Naive thymus-derived CD8-positive, alpha-beta T cell (primary cell): ENCODE measurements around the gene MAP4K3. TPM values are rescaled to one million over a fixed set of nuclear protein-coding genes. Genes with fewer than 3 reads are reported as not detected.
"Not testable (repeated sequence)": the region's sequence is repeated elsewhere in the genome, so short reads cannot be mapped to it uniquely, and the experiment has no call there.

Experiments
- ATAC-seq, 2 donors: fragments of 150-1000 bp; cut with Tn5 transposase in 1 of 2; sonication (Bioruptor Pico), chemical (Tn5 transposase) in 1 of 2; 1 replicate in 1 of 2; 2 replicates in 1 of 2; pipeline ENCODE4 v1.10.0; 2021; ENCODE audit warnings: mild to moderate bottlenecking in 2 of 2, moderate library complexity in 2 of 2
- POLR2A ChIA-PET: fragments of 350-600 bp; sonication (Branson Sonifier 250); formaldehyde crosslinking; loops from one replicate; lab custom pipeline; 2021; ENCODE audit warnings: antibody characterized with exemption; lab: Charles Lee
- DNase-seq, 10 donors: peaks; one replicate each; pipeline versions ENCODE4 v3.0.0 to v3.0.0-alpha.2; 2020 to 2022
- H3K27ac Mint-ChIP-seq, 10 donors: one replicate each; pipeline ENCODE4 v1.8.0; 2020 to 2022; ENCODE audit warnings: mild to moderate bottlenecking in 10 of 10, mixed read lengths in 10 of 10, moderate library complexity in 4 of 10, inconsistent platforms in 1 of 10
- H3K27me3 Mint-ChIP-seq, 5 donors: one replicate each; pipeline ENCODE4 v1.8.0; 2021 to 2022; ENCODE audit warnings: mixed read lengths in 5 of 5
- H3K36me3 Mint-ChIP-seq, 3 donors: one replicate each; pipeline ENCODE4 v1.8.0; 2020 to 2022; ENCODE audit warnings: mixed read lengths in 3 of 3, mild to moderate bottlenecking in 2 of 3, inconsistent platforms in 1 of 3
- H3K4me1 Mint-ChIP-seq, 4 donors: one replicate each; pipeline ENCODE4 v1.8.0; 2021 to 2022; ENCODE audit warnings: mixed read lengths in 4 of 4
- H3K4me3 Mint-ChIP-seq, 10 donors: one replicate each; pipeline ENCODE4 v1.8.0; 2020 to 2022; ENCODE audit warnings: mild to moderate bottlenecking in 10 of 10, mixed read lengths in 10 of 10, moderate library complexity in 6 of 10, inconsistent platforms in 1 of 10
- H3K9me3 Mint-ChIP-seq, 9 donors: one replicate each; pipeline ENCODE4 v1.8.0; 2020 to 2022; ENCODE audit warnings: mixed read lengths in 9 of 9, mild to moderate bottlenecking in 3 of 9, inconsistent platforms in 1 of 9, moderate library complexity in 1 of 9
- polyA plus RNA-seq, 3 donors: library from polyadenylated mRNA; unstranded; fragments of 300-500 nt; fragmentation: Illumina TruSeq; gene quantifications; one replicate each; pipeline ENCODE4 v1.2.3, GENCODE V29; 2021
- total RNA-seq, 8 experiments: library from RNA in 2 of 8; stranded (reverse) in 2 of 8; gene quantifications; one replicate each; pipeline ENCODE4 v1.2.3 and lab custom pipeline; 2021 to 2026

MAP4K3 gene
- total and polyA plus RNA-seq, 5 experiments from 2014 or later, result 1.3 to 18.9 (median 2.4) TPM

GRCh38 chr2:39395313-39395712, 41.8 kb downstream of the MAP4K3 start:
- Mint-ChIP-seq H3K9me3 (no peaks in the 10 kb centered on the region), H3K4me1 (peaks cover 14 to 31% (median 21%) of the 10 kb centered on the region in 4 donors), H3K4me3 (no peak overlapping the region), H3K36me3 (peaks cover 0 to 9% (median 2%) of the 10 kb centered on the region in 3 donors), H3K27me3 (no peaks in the 10 kb centered on the region), H3K27ac (peak overlapping the region in 1 of 10 donors; percentile 0)
- POLR2A ChIA-PET, result no interaction called here
- ATAC-seq (no peak), DNase-seq (no peak)

- Mint-ChIP-seq H3K27me3 (no peaks in the 10 kb centered on the region), H3K27ac (no peak overlapping the region), H3K4me3 (no peak overlapping the region), H3K36me3 (peaks cover 0 to 10% (median 3%) of the 10 kb centered on the region in 3 donors), H3K4me1 (peaks cover 12 to 30% (median 19%) of the 10 kb centered on the region in 4 donors), H3K9me3 (no peaks in the 10 kb centered on the region)
- POLR2A ChIA-PET, result no interaction called here
- no peak for ATAC-seq
- DNase-seq, result no peak
Measured at GRCh38 chr2:39394516-39394961, 42.5 kb downstream of the MAP4K3 start.

GRCh38 chr2:39392672-39393071, 44.4 kb downstream of the MAP4K3 start:
- peaks cover 0 to 10% (median 3%) of the 10 kb centered on the region in 3 donors for H3K36me3 Mint-ChIP-seq
- H3K27ac Mint-ChIP-seq, result no peak overlapping the region
- H3K27me3 Mint-ChIP-seq, result no peaks in the 10 kb centered on the region
- peaks cover 14 to 40% (median 20%) of the 10 kb centered on the region in 4 donors for H3K4me1 Mint-ChIP-seq
- no peak for ATAC-seq
- DNase-seq, result no peak
- no peaks in the 10 kb centered on the region for H3K9me3 Mint-ChIP-seq
- POLR2A ChIA-PET, result no interaction called here
- H3K4me3 Mint-ChIP-seq, result no peak overlapping the region

- peaks cover 0 to 3% (median 0%) of the 10 kb centered on the region in 9 donors for H3K9me3 Mint-ChIP-seq
- DNase-seq, result no peak
- ATAC-seq, result no peak
- POLR2A ChIA-PET, result no interaction called here
- H3K4me3 Mint-ChIP-seq, result no peak overlapping the region
- peaks cover 14 to 45% (median 20%) of the 10 kb centered on the region in 4 donors for H3K4me1 Mint-ChIP-seq
- H3K27me3 Mint-ChIP-seq, result no peaks in the 10 kb centered on the region
- no peak overlapping the region for H3K27ac Mint-ChIP-seq
- peaks cover 0 to 12% (median 3%) of the 10 kb centered on the region in 3 donors for H3K36me3 Mint-ChIP-seq
Measured at GRCh38 chr2:39390216-39390615, 46.9 kb downstream of the MAP4K3 start.

GRCh38 chr2:39386064-39386463, 51.0 kb downstream of the MAP4K3 start:
- Mint-ChIP-seq H3K27ac (no peak overlapping the region), H3K4me1 (peaks cover 11 to 44% (median 19%) of the 10 kb centered on the region in 4 donors), H3K36me3 (peaks cover 0 to 12% (median 3%) of the 10 kb centered on the region in 3 donors), H3K27me3 (no peaks in the 10 kb centered on the region), H3K4me3 (no peak overlapping the region), H3K9me3 (peaks cover 0 to 3% (median 0%) of the 10 kb centered on the region in 9 donors)
- no peak for ATAC-seq
- POLR2A ChIA-PET, result interaction anchor here (0.7 kb wide), 1 partner anchor 527 kb away, joined by 3 read pairs; no protein-coding TSS in a partner anchor
- no peak for DNase-seq

- Mint-ChIP-seq H3K27me3 (no peaks in the 10 kb centered on the region), H3K36me3 (peaks cover 0 to 8% (median 0%) of the 10 kb centered on the region in 3 donors), H3K4me1 (peaks cover 7 to 44% (median 23%) of the 10 kb centered on the region in 4 donors), H3K9me3 (peaks cover 0 to 3% (median 0%) of the 10 kb centered on the region in 9 donors), H3K27ac (no peak overlapping the region), H3K4me3 (no peak overlapping the region)
- POLR2A ChIA-PET, result interaction anchor here (0.6 kb wide), 1 partner anchor 14 kb away, joined by 3 read pairs; no protein-coding TSS in a partner anchor
- no peak for DNase-seq
- no peak for ATAC-seq
Measured at GRCh38 chr2:39385172-39385571, 51.9 kb downstream of the MAP4K3 start.

GRCh38 chr2:39384071-39384470, 53.0 kb downstream of the MAP4K3 start:
- H3K27me3 Mint-ChIP-seq, POLR2A ChIA-PET, H3K27ac Mint-ChIP-seq, DNase-seq, H3K4me3 Mint-ChIP-seq, ATAC-seq, H3K36me3 Mint-ChIP-seq, H3K9me3 Mint-ChIP-seq: not testable (repeated sequence)
- peaks cover 4 to 39% (median 21%) of the 10 kb centered on the region in 4 donors for H3K4me1 Mint-ChIP-seq

- Mint-ChIP-seq H3K4me1 (peaks cover 4 to 32% (median 18%) of the 10 kb centered on the region in 4 donors), H3K27ac (no peak overlapping the region), H3K27me3 (no peaks in the 10 kb centered on the region), H3K36me3 (peaks cover 0 to 8% (median 0%) of the 10 kb centered on the region in 3 donors), H3K4me3 (no peak overlapping the region), H3K9me3 (peaks cover 0 to 3% (median 0%) of the 10 kb centered on the region in 9 donors)
- ATAC-seq (no peak), DNase-seq (no peak)
- POLR2A ChIA-PET, result no interaction called here
Measured at GRCh38 chr2:39383146-39383545, 53.9 kb downstream of the MAP4K3 start.

GRCh38 chr2:39381653-39382052, 55.4 kb downstream of the MAP4K3 start:
- POLR2A ChIA-PET, result no interaction called here
- H3K9me3 Mint-ChIP-seq, result peaks cover 0 to 3% (median 0%) of the 10 kb centered on the region in 9 donors
- DNase-seq (no peak), ATAC-seq (no peak)
- H3K4me1 Mint-ChIP-seq, result peaks cover 5 to 28% (median 23%) of the 10 kb centered on the region in 4 donors
- H3K27me3 Mint-ChIP-seq, result no peaks in the 10 kb centered on the region
- no peak overlapping the region for H3K4me3 Mint-ChIP-seq
- H3K27ac Mint-ChIP-seq, result peak overlapping the region in 2 of 10 donors; percentile 7 to 54
- H3K36me3 Mint-ChIP-seq, result peaks cover 0 to 10% (median 6%) of the 10 kb centered on the region in 3 donors

- no peak overlapping the region for H3K4me3 Mint-ChIP-seq
- no peaks in the 10 kb centered on the region for H3K27me3 Mint-ChIP-seq
- peak overlapping the region in 3 of 10 donors; percentile 15 to 37 (median 18) for H3K27ac Mint-ChIP-seq
- peaks cover 5 to 28% (median 23%) of the 10 kb centered on the region in 4 donors for H3K4me1 Mint-ChIP-seq
- no peak for DNase-seq
- peaks cover 7 to 16% (median 13%) of the 10 kb centered on the region in 3 donors for H3K36me3 Mint-ChIP-seq
- POLR2A ChIA-PET, result no interaction called here
- no peaks in the 10 kb centered on the region for H3K9me3 Mint-ChIP-seq
- no peak for ATAC-seq
Measured at GRCh38 chr2:39380525-39381150, 56.4 kb downstream of the MAP4K3 start.

- Mint-ChIP-seq H3K27ac (peak overlapping the region in 2 of 10 donors; percentile 31 to 48), H3K27me3 (no peaks in the 10 kb centered on the region)
Measured at GRCh38 chr2:39379643-39380524, 57.2 kb downstream of the MAP4K3 start.

GRCh38 chr2:39378968-39379367, 58.1 kb downstream of the MAP4K3 start:
- Mint-ChIP-seq H3K4me1 (peaks cover 5 to 28% (median 23%) of the 10 kb centered on the region in 4 donors), H3K27me3 (no peaks in the 10 kb centered on the region), H3K36me3 (peaks cover 11 to 22% (median 21%) of the 10 kb centered on the region in 3 donors), H3K4me3 (no peak overlapping the region), H3K9me3 (no peaks in the 10 kb centered on the region), H3K27ac (peak overlapping the region in 1 of 10 donors; percentile 48)
- ATAC-seq (no peak), DNase-seq (no peak)
- POLR2A ChIA-PET, result no interaction called here

More at GRCh38 chr2:39379643-39380524, 57.2 kb downstream of the MAP4K3 start:
- POLR2A ChIA-PET, result no interaction called here
- Mint-ChIP-seq H3K36me3 (peaks cover 10 to 22% (median 18%) of the 10 kb centered on the region in 3 donors), H3K4me1 (peaks cover 5 to 28% (median 23%) of the 10 kb centered on the region in 4 donors), H3K9me3 (no peaks in the 10 kb centered on the region), H3K4me3 (no peak overlapping the region)
- ATAC-seq (peak; percentile 44 to 53), DNase-seq (peak in 3 of 10 donors; percentile 7 to 21 (median 13))
